Nephron (organoid): ENCODE data around the gene SPRR2B.
"Not testable (repeated sequence)": the region's sequence is repeated elsewhere in the genome, so short reads cannot be mapped to it uniquely, and the experiment has no call there.

Experiments used
- H3K27ac Mint-ChIP-seq, 3 experiments: 2 replicates each; pipeline ENCODE4 v1.8.0; 2020; ENCODE audit warnings: mixed read lengths in 3 of 3, mild to moderate bottlenecking in 2 of 3, moderate library complexity in 1 of 3
- H3K27me3 Mint-ChIP-seq: 2 replicates; pipeline ENCODE4 v1.8.0; 2021; ENCODE audit warnings: low read depth, mild to moderate bottlenecking, moderate library complexity, mixed read lengths
- H3K36me3 Mint-ChIP-seq: 2 replicates; pipeline ENCODE4 v1.8.0; 2020; ENCODE audit warnings: low read depth, mixed read lengths
- H3K4me1 Mint-ChIP-seq: 2 replicates; pipeline ENCODE4 v1.8.0; 2020; ENCODE audit warnings: mixed read lengths
- H3K4me3 Mint-ChIP-seq, 3 experiments: 2 replicates each; pipeline ENCODE4 v1.8.0; 2020; ENCODE audit warnings: mild to moderate bottlenecking in 3 of 3, mixed read lengths in 3 of 3, moderate library complexity in 2 of 3
- H3K9me3 Mint-ChIP-seq: 2 replicates; pipeline ENCODE4 v1.8.0; 2020; ENCODE audit warnings: mixed read lengths
- CTCF ChIP-seq, 3 experiments: fragments of 200-600 bp; sonication (generic); IDR thresholded peaks; one replicate each; pipeline ENCODE4 v1.5.0; 2021; ENCODE audit warnings: antibody characterized with exemption in 3 of 3; ENCODE audit not compliant: unreplicated experiment in 3 of 3

The SPRR2B gene

GRCh38 chr1:153028766-153029165 is 42.6 kb downstream of the SPRR2B start:
- Mint-ChIP-seq H3K4me3 (no peak overlapping the region), H3K27ac (no peak overlapping the region), H3K27me3 (peaks cover 9% of the 10 kb centered on the region), H3K36me3 (no peaks in the 10 kb centered on the region), H3K4me1 (no peaks in the 10 kb centered on the region), H3K9me3 (no peaks in the 10 kb centered on the region)
- TF ChIP-seq CTCF (IDR thresholded peaks at IDR 0.05; ENCODE audit: unreplicated experiment in 3 of 3) = no peak

- H3K4me3 Mint-ChIP-seq = no peak overlapping the region
- TF ChIP-seq CTCF (IDR thresholded peaks at IDR 0.05; ENCODE audit: unreplicated experiment in 3 of 3) = no peak
- H3K9me3 Mint-ChIP-seq = no peaks in the 10 kb centered on the region
- no peaks in the 10 kb centered on the region for H3K36me3 Mint-ChIP-seq
- no peaks in the 10 kb centered on the region for H3K4me1 Mint-ChIP-seq
- no peak overlapping the region for H3K27ac Mint-ChIP-seq
- H3K27me3 Mint-ChIP-seq = peaks cover 5% of the 10 kb centered on the region
Observed at GRCh38 chr1:153025797-153026196, 45.6 kb downstream of the SPRR2B start.

- H3K9me3 Mint-ChIP-seq = no peaks in the 10 kb centered on the region
- H3K27me3 Mint-ChIP-seq = no peaks in the 10 kb centered on the region
- no peaks in the 10 kb centered on the region for H3K4me1 Mint-ChIP-seq
- no peaks in the 10 kb centered on the region for H3K36me3 Mint-ChIP-seq
- no peak overlapping the region for H3K4me3 Mint-ChIP-seq
- no peak overlapping the region for H3K27ac Mint-ChIP-seq
- TF ChIP-seq CTCF (IDR thresholded peaks at IDR 0.05; ENCODE audit: unreplicated experiment in 3 of 3) = no peak
Observed at GRCh38 chr1:153024413-153024812, 47.0 kb downstream of the SPRR2B start.

- Mint-ChIP-seq H3K4me1 (no peaks in the 10 kb centered on the region), H3K36me3 (no peaks in the 10 kb centered on the region), H3K4me3 (no peak overlapping the region), H3K9me3 (no peaks in the 10 kb centered on the region), H3K27ac (no peak overlapping the region), H3K27me3 (peaks cover 4% of the 10 kb centered on the region)
- TF ChIP-seq CTCF (IDR thresholded peaks at IDR 0.05; ENCODE audit: unreplicated experiment in 3 of 3) = no peak
Observed at GRCh38 chr1:153023109-153023508, 48.3 kb downstream of the SPRR2B start.

GRCh38 chr1:153022340-153022739 is 49.1 kb downstream of the SPRR2B start:
- H3K4me3 Mint-ChIP-seq, H3K27me3 Mint-ChIP-seq, H3K9me3 Mint-ChIP-seq, H3K4me1 Mint-ChIP-seq, H3K36me3 Mint-ChIP-seq, H3K27ac Mint-ChIP-seq: not testable (repeated sequence)

GRCh38 chr1:153021829-153022228 is 49.6 kb downstream of the SPRR2B start:
- not testable (repeated sequence) for H3K36me3 Mint-ChIP-seq, H3K9me3 Mint-ChIP-seq, H3K27ac Mint-ChIP-seq, H3K4me1 Mint-ChIP-seq, H3K4me3 Mint-ChIP-seq, H3K27me3 Mint-ChIP-seq
